Keratinocyte (primary cell): ENCODE data around the gene SAC3D1.

Experiments
- CTCF ChIP-seq, 3 experiments: IDR thresholded peaks in 1 of 3; conservative IDR thresholded peaks in 1 of 3; optimal IDR thresholded peaks in 1 of 3; 2 replicates in 2 of 3; 3 replicates in 1 of 3; pipeline versions ENCODE3 to v1.5.1; 2011; ENCODE audit warnings: low read length in 3 of 3, mild to moderate bottlenecking in 3 of 3, moderate library complexity in 2 of 3, control low read depth in 1 of 3, inconsistent platforms in 1 of 3; ENCODE audit not compliant: insufficient read depth in 2 of 3; ENCODE audit errors: extremely low read depth in 1 of 3
- EZH2 ChIP-seq: IDR thresholded peaks from one replicate; pipeline ENCODE4 v1.6.1; 2012; ENCODE audit warnings: inconsistent platforms, mild to moderate bottlenecking, low read length, moderate library complexity

- TF ChIP-seq CTCF (optimal IDR thresholded peaks at IDR 0.05 in 1 of 3, IDR thresholded peaks at IDR 0.05 in 1 of 3, conservative IDR thresholded peaks at IDR 0.05 in 1 of 3; ENCODE audit: extremely low read depth in 1 of 3, insufficient read depth in 2 of 3, low read length in 3 of 3) (no peak), EZH2 (no peak)
These were observed 14.2 kb upstream of the SAC3D1 start for GRCh38 chr11:65026810-65027209.
